NT2/D1 (cell line): ENCODE results near the gene ACCSL.

Experiments used
- SUZ12 ChIP-seq: IDR thresholded peaks from 2 replicates; pipeline ENCODE4 v1.6.1; 2011; ENCODE audit not compliant: insufficient read length, insufficient read depth; ENCODE audit errors: extremely low read depth
- YY1 ChIP-seq: IDR thresholded peaks from 2 replicates; pipeline ENCODE4 v1.6.1; 2011; ENCODE audit not compliant: insufficient read length, insufficient read depth

DNA sequence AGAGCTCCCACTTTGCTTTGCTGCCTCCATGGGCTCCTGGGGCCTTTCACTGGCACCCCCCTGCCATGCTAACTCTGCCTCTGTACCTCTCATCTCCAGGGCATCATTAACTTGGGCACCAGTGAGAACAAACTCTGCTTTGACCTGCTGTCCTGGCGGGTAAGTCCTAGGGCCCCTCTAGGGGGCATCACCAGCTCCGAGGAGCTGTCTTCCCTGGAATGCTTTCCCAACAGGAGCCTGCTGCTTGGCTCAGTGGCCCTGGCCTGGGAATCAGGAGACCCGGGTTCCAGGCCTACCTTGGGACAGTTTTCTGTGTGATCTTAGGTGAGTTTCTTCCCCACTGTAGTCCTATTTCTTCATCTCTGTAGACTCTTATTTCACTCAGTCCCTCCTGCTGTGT, 23.4 kb downstream of the ACCSL start:
- TF ChIP-seq YY1 (no peak), SUZ12 (no peak)
